Thyroid gland (tissue), 4 donors: ENCODE measurements around the gene ACYP2.

ENCODE experiments used
- POLR2A ChIP-seq, 2 donors: fragments of 450-650 bp; IDR thresholded peaks; one replicate each; pipeline ENCODE4 v1.6.1; 2017; ENCODE audit warnings: antibody characterized with exemption in 2 of 2, mild to moderate bottlenecking in 2 of 2, moderate library complexity in 1 of 2
- TF ChIP-seq, protein P1 (sequence below), 6 experiments: fragments of 200-600 bp in 3 of 6; fragments of 450-650 bp in 3 of 6; sonication (generic) in 3 of 6; IDR thresholded peaks; one replicate each; pipeline ENCODE4 v1.5.1; 2016 to 2019; ENCODE audit warnings: antibody characterized with exemption in 6 of 6, mild to moderate bottlenecking in 2 of 6, inconsistent platforms in 1 of 6, moderate library complexity in 1 of 6

DNA sequence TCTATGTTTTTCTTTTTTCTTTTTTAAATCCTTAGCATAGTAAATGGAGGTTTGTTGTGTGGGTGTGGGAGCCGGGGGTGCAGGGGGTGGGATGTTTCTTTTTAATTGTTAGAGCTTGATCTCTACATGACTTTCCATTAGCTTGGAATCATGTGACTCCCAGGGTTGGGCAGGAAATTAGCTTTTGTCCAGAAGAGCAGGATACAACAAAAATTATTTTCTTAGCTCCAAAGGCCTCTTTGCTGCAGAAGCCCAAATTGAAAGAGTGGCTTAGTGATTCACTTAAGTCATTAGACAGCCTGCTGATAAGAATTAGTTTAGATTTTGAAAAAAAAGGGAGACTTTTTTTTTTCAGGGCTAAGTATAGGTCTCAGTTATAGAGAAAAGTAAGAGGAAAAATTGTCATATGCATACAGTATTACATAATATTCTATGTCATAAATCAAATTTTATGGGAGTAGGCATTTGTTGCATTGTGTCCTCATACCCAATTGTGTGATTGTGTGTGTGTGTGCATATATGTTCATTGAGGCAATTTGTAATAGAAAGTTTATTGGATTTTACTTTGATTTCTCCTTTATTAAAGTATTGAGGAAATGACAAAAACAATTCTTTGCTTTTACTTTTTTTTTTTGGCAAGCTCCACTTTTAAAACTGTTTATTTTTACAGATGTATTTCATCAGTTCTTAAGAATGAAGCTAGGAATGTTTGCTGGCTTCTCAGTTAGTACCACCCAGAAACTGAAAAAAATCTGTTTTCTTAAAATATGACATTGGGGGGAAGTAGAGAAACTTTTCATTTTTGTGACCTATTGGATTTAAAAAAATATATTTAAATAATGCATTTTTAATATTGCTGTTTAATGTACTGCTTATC is 93.2 kb downstream of the ACYP2 start:
- TF ChIP-seq, protein P1, sequence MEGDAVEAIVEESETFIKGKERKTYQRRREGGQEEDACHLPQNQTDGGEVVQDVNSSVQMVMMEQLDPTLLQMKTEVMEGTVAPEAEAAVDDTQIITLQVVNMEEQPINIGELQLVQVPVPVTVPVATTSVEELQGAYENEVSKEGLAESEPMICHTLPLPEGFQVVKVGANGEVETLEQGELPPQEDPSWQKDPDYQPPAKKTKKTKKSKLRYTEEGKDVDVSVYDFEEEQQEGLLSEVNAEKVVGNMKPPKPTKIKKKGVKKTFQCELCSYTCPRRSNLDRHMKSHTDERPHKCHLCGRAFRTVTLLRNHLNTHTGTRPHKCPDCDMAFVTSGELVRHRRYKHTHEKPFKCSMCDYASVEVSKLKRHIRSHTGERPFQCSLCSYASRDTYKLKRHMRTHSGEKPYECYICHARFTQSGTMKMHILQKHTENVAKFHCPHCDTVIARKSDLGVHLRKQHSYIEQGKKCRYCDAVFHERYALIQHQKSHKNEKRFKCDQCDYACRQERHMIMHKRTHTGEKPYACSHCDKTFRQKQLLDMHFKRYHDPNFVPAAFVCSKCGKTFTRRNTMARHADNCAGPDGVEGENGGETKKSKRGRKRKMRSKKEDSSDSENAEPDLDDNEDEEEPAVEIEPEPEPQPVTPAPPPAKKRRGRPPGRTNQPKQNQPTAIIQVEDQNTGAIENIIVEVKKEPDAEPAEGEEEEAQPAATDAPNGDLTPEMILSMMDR (IDR thresholded peaks at IDR 0.05), result no peak
- no peak for TF ChIP-seq POLR2A (IDR thresholded peaks at IDR 0.05)
